ENCODE data around the gene TAF4. TPM values are rescaled to one million over a fixed set of nuclear protein-coding genes. Genes with fewer than 3 reads are reported as not detected.

Gene TAF4
- total and polyA plus RNA-seq, 3 donors from 2014 or later: 30.7 to 111 (median 107) TPM

DNA sequence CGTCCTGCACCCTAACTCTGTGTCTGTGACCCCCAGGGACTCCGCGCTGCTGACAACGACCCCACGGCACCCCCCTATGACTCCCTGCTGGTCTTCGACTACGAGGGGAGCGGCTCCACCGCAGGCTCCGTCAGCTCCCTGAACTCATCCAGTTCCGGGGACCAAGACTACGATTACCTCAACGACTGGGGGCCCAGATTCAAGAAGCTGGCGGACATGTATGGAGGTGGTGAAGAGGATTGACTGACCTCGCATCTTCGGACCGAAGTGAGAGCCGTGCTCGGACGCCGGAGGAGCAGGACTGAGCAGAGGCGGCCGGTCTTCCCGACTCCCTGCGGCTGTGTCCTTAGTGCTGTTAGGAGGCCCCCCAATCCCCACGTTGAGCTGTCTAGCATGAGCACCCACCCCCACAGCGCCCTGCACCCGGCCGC, 129.0 kb downstream of the TAF4 start:
- no peaks in the 10 kb centered on the region for H3K27me3 ChIP-seq
- no peak overlapping the region for H3K27ac ChIP-seq
- no peak for DNase-seq
- WGBS, 2 donors: 83 to 87% methylated on average over 29 of the region's 29 CpGs
- H3K9me3 ChIP-seq: no peaks in the 10 kb centered on the region
- H3K36me3 ChIP-seq (ENCODE audit: low read depth, missing control alignments): no peaks in the 10 kb centered on the region
- intact Hi-C loops (cut with DNase I; ENCODE audit: low total_unique reads): no loop called here
- TF ChIP-seq, protein P1, sequence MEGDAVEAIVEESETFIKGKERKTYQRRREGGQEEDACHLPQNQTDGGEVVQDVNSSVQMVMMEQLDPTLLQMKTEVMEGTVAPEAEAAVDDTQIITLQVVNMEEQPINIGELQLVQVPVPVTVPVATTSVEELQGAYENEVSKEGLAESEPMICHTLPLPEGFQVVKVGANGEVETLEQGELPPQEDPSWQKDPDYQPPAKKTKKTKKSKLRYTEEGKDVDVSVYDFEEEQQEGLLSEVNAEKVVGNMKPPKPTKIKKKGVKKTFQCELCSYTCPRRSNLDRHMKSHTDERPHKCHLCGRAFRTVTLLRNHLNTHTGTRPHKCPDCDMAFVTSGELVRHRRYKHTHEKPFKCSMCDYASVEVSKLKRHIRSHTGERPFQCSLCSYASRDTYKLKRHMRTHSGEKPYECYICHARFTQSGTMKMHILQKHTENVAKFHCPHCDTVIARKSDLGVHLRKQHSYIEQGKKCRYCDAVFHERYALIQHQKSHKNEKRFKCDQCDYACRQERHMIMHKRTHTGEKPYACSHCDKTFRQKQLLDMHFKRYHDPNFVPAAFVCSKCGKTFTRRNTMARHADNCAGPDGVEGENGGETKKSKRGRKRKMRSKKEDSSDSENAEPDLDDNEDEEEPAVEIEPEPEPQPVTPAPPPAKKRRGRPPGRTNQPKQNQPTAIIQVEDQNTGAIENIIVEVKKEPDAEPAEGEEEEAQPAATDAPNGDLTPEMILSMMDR (IDR thresholded peaks at IDR 0.05): no peak
- no peak for TF ChIP-seq POLR2A (IDR thresholded peaks at IDR 0.05)
- no peak overlapping the region for H3K4me3 ChIP-seq
- H3K4me1 ChIP-seq: no peaks in the 10 kb centered on the region

DNA sequence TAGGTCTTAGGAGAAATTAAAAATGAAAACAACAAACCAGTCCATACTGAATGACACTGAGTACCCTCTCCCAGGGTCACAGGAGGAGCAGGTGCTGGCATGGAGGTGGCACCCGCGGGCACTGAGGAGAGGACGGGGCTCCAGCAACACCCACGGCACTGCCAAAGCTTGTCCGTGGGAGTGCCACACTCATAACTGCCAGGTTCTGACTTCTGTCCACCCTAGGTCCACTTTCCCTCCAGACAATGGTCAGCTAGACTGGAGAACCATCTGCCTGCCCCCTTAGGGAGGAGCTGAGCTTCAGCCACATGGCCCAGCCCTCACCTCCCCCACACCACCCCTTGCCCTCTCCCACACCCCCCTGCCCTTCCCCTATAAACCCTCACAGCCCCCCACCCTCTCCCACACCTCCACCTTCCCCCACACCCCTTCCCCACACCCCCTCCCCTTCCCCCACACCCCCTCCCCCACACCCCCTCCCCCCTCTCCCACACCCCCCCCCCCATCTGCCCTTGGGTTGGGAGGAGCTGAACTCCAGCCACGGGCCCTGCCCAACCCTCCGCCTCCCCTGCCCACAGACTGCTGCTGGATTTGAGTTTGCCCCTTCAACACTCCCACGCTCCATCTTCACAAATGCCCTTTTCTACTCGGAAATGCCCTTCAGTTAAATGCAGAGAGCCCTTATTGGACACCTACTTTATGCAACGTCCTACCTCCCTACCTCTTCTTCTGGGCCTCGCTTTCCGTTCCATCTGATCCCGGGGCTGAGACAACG, 129.6 kb downstream of the TAF4 start:
- no peaks in the 10 kb centered on the region for H3K4me1 ChIP-seq
- H3K27ac ChIP-seq: no peak overlapping the region
- WGBS, 2 donors: 77 to 83% methylated on average over 14 of the region's 14 CpGs
- H3K4me3 ChIP-seq: no peak overlapping the region
- no peaks in the 10 kb centered on the region for H3K36me3 ChIP-seq (ENCODE audit: low read depth, missing control alignments)
- TF ChIP-seq POLR2A (IDR thresholded peaks at IDR 0.05): no peak
- TF ChIP-seq, protein P1 (IDR thresholded peaks at IDR 0.05): no peak
- DNase-seq: no peak
- no peaks in the 10 kb centered on the region for H3K9me3 ChIP-seq
- no peaks in the 10 kb centered on the region for H3K27me3 ChIP-seq
- intact Hi-C loops (cut with DNase I; ENCODE audit: low total_unique reads): no loop called here

DNA sequence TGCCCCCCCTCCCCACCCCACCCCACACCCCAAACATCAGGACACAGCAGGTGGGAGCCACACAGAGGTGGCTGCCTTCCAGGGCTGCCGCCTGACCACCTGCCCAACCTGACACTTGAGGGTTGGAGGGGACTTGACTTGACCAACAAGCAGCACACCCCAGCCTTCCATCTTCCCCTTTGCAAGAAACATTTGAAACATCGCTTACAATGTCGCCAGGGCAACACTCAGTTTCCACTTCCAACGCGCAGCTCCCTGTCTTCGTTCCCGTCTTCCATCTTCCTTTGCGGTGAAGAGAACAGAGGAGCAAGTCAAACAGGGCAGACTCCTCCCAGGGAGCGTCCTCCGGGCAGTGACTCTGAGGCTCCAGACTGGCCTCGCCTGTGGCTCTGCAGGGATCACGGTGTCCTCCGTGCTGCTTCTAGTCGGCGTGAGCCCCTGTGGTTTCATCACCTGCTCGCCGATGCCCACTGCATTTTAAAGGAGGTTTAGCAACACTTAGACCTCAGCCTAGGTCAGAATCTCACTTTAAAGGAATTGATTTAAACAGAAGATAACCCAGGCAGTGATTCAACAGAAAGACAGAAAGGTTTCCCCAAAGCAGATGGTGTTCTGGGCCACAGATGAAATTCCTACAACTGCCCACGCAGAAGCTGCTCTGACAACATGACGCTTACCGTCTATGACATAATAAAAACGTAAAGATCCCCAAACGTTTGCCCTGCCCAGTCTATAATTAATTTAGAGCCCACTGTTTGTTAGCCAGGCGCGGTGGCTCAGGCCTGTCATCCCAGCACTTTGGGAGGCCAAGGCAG, 130.8 kb downstream of the TAF4 start:
- 84 to 90% methylated on average over 23 to 24 of the region's 24 CpGs for WGBS, 2 donors
- Histone ChIP-seq H3K9me3 (no peaks in the 10 kb centered on the region), H3K27me3 (no peaks in the 10 kb centered on the region), H3K4me3 (no peak overlapping the region), H3K36me3 (ENCODE audit: low read depth, missing control alignments) (no peaks in the 10 kb centered on the region), H3K4me1 (no peaks in the 10 kb centered on the region), H3K27ac (no peak overlapping the region)
- DNase-seq: no peak
- TF ChIP-seq POLR2A (IDR thresholded peaks at IDR 0.05): no peak
- TF ChIP-seq, protein P1 (IDR thresholded peaks at IDR 0.05): no peak
- intact Hi-C loops (cut with DNase I; ENCODE audit: low total_unique reads): no loop called here

DNA sequence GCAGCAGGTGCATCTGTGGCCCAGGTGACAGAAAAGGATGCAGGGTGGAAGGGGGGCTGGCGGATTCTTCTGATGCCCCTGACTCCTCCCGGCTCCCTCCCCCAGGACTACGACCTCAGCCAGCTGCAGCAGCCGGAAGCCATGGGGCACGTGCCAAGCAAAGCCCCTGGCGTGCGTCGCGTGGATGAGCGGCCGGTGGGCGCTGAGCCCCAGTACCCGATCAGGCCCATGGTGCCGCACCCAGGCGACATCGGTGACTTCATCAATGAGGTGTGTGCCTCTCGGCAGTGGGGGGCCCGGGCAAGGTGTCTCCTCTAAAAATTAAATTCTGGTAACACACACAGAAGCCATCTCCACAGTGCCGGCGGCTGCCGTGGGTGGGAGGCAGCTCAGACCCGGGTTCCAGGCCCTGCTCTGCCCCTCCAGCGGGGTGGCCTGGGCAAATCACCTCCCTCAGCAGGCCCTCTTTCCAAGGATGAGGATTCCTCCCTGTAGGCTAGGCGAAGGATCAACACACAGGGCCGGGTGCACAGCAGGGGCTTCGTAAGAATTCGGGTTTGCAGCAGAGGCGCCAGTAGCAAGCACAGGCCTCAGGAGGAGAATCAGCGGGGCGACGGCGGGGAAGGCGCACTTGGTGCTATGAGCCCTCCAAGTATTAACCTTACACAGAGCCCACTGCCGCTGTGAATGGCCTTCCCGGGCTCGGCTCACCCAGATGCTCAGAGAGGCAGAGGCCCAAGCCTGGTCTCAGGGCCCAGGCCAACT, 131.5 kb downstream of the TAF4 start:
- TF ChIP-seq, protein P1 (IDR thresholded peaks at IDR 0.05): no peak

More for the DNA sequence above, 131.5 kb downstream of the TAF4 start:
- Histone ChIP-seq H3K4me1 (no peaks in the 10 kb centered on the region), H3K4me3 (no peak overlapping the region), H3K27me3 (no peaks in the 10 kb centered on the region), H3K36me3 (ENCODE audit: low read depth, missing control alignments) (no peaks in the 10 kb centered on the region), H3K27ac (no peak overlapping the region), H3K9me3 (no peaks in the 10 kb centered on the region)
- DNase-seq: no peak
- WGBS, 2 donors: 91 to 96% methylated on average over 13 to 22 of the region's 36 CpGs
- intact Hi-C loops (cut with DNase I; ENCODE audit: low total_unique reads): no loop called here

All from testis (tissue), 3 donors.